HG03108 (cell line): ENCODE measurements around the gene RASL10A.

ENCODE experiments used
- ATAC-seq: cut with Tn5 transposase; IDR thresholded peaks from one replicate; pipeline ENCODE4 v1.9.1; 2021; ENCODE audit warnings: moderate library complexity; ENCODE audit not compliant: unreplicated experiment

Gene RASL10A

GRCh38 chr22:29325356-29325755 is 9.9 kb upstream of the RASL10A start:
- ATAC-seq = no peak

GRCh38 chr22:29323641-29324040 is 8.1 kb upstream of the RASL10A start:
- ATAC-seq = no peak

- no peak for ATAC-seq
Observed at GRCh38 chr22:29320546-29320945, 5.0 kb upstream of the RASL10A start.

GRCh38 chr22:29319072-29319471 is 3.6 kb upstream of the RASL10A start:
- no peak for ATAC-seq

GRCh38 chr22:29317827-29318454 is 2.4 kb upstream of the RASL10A start:
- ATAC-seq = no peak

GRCh38 chr22:29316141-29316828 is 788 bp upstream of the RASL10A start:
- no peak for ATAC-seq

- ATAC-seq = no peak
Observed at GRCh38 chr22:29314537-29315285, 786 bp downstream of the RASL10A start.

- no peak for ATAC-seq
Observed at GRCh38 chr22:29313576-29314466, 1.7 kb downstream of the RASL10A start.

- ATAC-seq = no peak
Observed at GRCh38 chr22:29313126-29313575, 2.3 kb downstream of the RASL10A start.

GRCh38 chr22:29312218-29313125 is 3.0 kb downstream of the RASL10A start:
- ATAC-seq = no peak

GRCh38 chr22:29311464-29312217 is 3.9 kb downstream of the RASL10A start:
- ATAC-seq = no peak

- ATAC-seq = no peak
Observed at GRCh38 chr22:29310863-29311339, 4.6 kb downstream of the RASL10A start.

- ATAC-seq = no peak
Observed at GRCh38 chr22:29310065-29310862, 5.2 kb downstream of the RASL10A start.

- no peak for ATAC-seq
Observed at GRCh38 chr22:29309332-29310064, 6.0 kb downstream of the RASL10A start.

- no peak for ATAC-seq
Observed at GRCh38 chr22:29308791-29309262, 6.7 kb downstream of the RASL10A start.

- no peak for ATAC-seq
Observed at GRCh38 chr22:29308148-29308790, 7.2 kb downstream of the RASL10A start.

GRCh38 chr22:29307596-29308147 is 7.8 kb downstream of the RASL10A start:
- ATAC-seq = no peak
